ENCODE measurements around the gene CLASP1. TPM values are rescaled to one million over a fixed set of nuclear protein-coding genes. Genes with fewer than 3 reads are reported as not detected.
"Not testable (repeated sequence)": the region's sequence is repeated elsewhere in the genome, so short reads cannot be mapped to it uniquely, and the experiment has no call there.

Gene CLASP1
- polyA plus RNA-seq, 4 donors = 38.8 to 49.2 (median 43.4) TPM

DNA sequence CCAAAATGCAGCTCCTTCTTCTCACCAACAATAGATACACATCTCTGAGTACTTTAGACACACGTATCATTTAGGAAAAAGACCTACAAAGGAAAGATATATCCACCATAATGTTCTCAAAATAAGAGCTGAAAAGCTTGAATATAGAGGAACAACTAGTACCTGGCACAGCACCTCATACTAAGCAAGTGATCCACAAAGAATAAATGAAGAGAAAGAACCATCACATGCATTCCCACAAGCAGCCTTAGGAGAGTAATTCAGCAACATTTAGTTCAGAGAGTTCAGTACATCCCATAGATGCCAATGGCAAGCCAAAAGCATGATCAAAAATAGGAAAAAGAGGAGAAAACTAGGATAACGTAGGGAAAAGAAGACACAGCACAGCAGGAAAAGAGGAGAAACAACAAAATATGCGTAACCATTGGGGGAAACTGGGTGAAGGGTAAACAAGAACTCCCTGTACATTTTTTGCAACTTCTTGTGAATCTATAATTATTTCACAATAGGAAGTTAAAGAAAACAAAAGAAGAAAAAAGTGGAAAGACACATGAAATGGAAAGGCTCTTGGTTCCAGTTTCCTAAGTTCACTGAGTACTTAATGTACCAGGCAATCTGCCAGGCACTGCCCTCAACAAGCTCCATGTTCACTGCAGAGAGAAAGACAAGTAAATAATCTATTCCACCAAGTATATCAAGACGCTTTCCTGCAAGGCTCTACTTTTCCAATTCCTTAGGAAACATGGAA, 22.3 kb downstream of the CLASP1 start:
- no peak for DNase-seq (ENCODE audit: low read depth in 4 of 4, low spot score in 2 of 4)

- DNase-seq (ENCODE audit: low read depth in 4 of 4, low spot score in 2 of 4) = no peak
Observed at GRCh38 chr2:121625953-121626352, 23.3 kb downstream of the CLASP1 start.

GRCh38 chr2:121617042-121617599, 32.1 kb downstream of the CLASP1 start:
- DNase-seq (ENCODE audit: low read depth in 4 of 4, low spot score in 2 of 4) = no peak

- DNase-seq (ENCODE audit: low read depth in 4 of 4, low spot score in 2 of 4) = no peak
Observed at GRCh38 chr2:121613774-121614173, 35.5 kb downstream of the CLASP1 start.

GRCh38 chr2:121613152-121613551, 36.1 kb downstream of the CLASP1 start:
- no peak for DNase-seq (ENCODE audit: low read depth in 4 of 4, low spot score in 2 of 4)

GRCh38 chr2:121611730-121612705, 37.2 kb downstream of the CLASP1 start:
- DNase-seq (ENCODE audit: low read depth in 4 of 4, low spot score in 2 of 4) = no peak

GRCh38 chr2:121611048-121611649, 38.1 kb downstream of the CLASP1 start:
- not testable (repeated sequence) for DNase-seq (ENCODE audit: low read depth in 4 of 4, low spot score in 2 of 4)

GRCh38 chr2:121610487-121610874, 38.8 kb downstream of the CLASP1 start:
- not testable (repeated sequence) for DNase-seq (ENCODE audit: low read depth in 4 of 4, low spot score in 2 of 4)

- no peak for DNase-seq (ENCODE audit: low read depth in 4 of 4, low spot score in 2 of 4)
Observed at GRCh38 chr2:121608967-121609366, 40.3 kb downstream of the CLASP1 start.

- no peak for DNase-seq (ENCODE audit: low read depth in 4 of 4, low spot score in 2 of 4)
Observed at GRCh38 chr2:121608367-121608766, 40.9 kb downstream of the CLASP1 start.

- DNase-seq (ENCODE audit: low read depth in 4 of 4, low spot score in 2 of 4) = no peak
Observed at GRCh38 chr2:121605820-121606733, 43.2 kb downstream of the CLASP1 start.

- no peak for DNase-seq (ENCODE audit: low read depth in 4 of 4, low spot score in 2 of 4)
Observed at GRCh38 chr2:121603185-121603584, 46.1 kb downstream of the CLASP1 start.

- no peak for DNase-seq (ENCODE audit: low read depth in 4 of 4, low spot score in 2 of 4)
Observed at GRCh38 chr2:121599963-121600651, 49.2 kb downstream of the CLASP1 start.

- no peak for DNase-seq (ENCODE audit: low read depth in 4 of 4, low spot score in 2 of 4)
Observed at GRCh38 chr2:121598087-121598486, 51.2 kb downstream of the CLASP1 start.

GRCh38 chr2:121596221-121597080, 52.8 kb downstream of the CLASP1 start:
- no peak for DNase-seq (ENCODE audit: low read depth in 4 of 4, low spot score in 2 of 4)

- no peak for DNase-seq (ENCODE audit: low read depth in 4 of 4, low spot score in 2 of 4)
Observed at GRCh38 chr2:121595012-121595891, 54.0 kb downstream of the CLASP1 start.

DNA sequence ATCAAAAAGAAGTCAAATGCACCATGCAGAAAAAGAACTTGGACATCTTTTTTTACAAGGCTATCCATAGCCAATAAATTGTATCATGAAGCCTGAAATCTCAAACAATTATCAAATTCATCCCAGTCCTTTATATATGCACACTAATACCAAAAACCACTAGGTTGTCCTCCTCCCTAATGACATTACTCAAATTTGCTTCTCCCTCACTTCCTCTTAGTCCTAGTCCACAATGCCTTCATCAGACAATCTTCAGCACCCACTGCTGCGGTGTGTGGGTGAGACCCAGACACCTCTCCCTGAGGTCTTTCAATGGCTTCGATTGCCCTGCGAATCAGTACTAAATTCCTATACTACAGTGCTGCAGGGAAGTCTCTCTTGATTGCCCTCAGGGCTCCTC, 58.1 kb downstream of the CLASP1 start:
- no peak for DNase-seq (ENCODE audit: low read depth in 4 of 4, low spot score in 2 of 4)
